Ureter (tissue), 1 donor: ENCODE measurements around the gene FAM229A. TPM values are rescaled to one million over a fixed set of nuclear protein-coding genes. Genes with fewer than 3 reads are reported as not detected.
"Not testable (repeated sequence)": the region's sequence is repeated elsewhere in the genome, so short reads cannot be mapped to it uniquely, and the experiment has no call there.

Experiments
- DNase-seq: peaks from one replicate; pipeline ENCODE4 v3.0.0-alpha.2; 2020; ENCODE audit warnings: low spot score
- total RNA-seq: library from RNA; stranded (reverse); gene quantifications from one replicate; pipeline ENCODE4 v1.2.4, GENCODE V29; 2023
- donor health status: DM: yes; HTN: yes; CAD: no.

Gene FAM229A
- total RNA-seq, 1 donor from 2014 or later: 5.5 TPM

DNA sequence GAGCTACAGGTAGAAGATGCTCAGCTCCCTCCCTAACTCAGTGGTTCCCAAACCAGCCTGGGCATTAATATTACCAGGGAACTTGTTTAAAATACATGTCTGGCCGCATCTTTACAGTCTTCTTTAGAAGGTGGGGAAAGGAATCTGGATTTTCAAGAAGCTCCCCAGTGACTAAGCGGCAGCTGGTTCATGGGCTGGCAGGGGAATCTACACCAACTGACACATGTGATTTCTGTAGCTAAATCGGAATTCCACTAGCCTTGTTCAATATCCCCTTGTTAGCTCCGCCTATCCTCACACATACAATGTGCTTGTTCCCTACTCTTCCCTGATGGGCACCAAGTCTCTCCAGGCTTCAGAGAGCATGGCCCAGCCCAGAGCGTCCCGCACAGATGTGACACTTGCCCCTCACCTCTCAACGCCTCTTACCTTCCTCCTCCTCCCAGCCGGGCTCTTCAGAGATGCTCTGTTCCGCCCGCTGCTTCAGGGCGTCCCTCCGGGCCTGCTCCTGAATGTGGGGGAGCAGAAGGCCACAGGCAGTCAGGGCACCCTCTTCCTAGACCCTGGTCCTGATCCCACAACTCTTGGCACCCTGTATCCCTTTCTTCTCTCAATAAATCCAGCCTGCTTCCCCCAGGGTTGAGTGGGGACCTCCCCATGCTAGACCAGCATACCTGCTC lies 15.4 kb upstream of the FAM229A start:
- DNase-seq: no peak

DNA sequence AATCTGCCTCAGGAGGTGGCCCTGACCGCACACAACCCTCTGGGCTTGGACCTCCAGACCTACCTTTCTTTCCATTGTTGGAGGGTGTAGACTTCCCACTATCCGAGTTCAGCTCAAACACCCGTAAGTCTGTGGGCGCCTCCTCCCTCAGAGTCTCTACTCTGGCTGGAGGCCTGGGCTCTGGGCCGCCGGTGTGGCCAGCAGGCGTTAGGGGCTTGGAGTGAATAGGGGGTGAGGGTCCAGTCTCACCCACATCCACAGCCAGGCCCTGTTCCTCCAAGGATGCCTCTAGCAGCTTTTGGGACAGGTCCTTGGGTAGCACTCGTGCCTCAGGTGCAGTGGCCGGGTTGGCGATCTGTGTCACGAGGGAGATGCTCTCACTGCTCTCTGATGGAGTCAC lies 13.9 kb upstream of the FAM229A start:
- DNase-seq: no peak

DNA sequence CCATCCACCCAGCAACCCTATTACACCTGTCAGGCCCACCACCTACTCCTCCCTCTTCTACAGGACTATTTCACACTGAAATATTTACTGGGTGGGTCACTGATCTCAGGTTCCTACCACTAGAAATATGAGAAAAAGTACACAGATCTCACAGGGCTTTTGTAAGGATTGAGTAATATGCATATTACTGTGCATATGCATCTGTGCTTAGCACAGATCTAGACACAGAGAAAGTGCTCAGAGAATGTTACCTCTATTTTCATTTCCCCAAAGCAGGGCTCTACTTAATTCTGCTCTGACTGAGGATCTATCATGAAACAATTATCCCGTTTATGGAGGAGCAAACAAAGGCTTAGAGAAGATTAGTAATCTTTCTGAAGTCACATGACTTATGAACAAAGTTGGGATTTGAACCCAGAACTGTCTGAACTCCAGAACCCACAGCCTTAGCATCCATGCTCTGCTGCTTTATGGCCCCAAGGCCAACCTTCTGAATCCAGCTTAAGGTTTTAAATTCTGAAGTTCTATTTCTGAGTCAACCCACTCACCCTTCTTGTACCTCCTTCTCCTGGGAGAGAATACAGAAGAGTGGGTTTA lies 11.8 kb upstream of the FAM229A start:
- DNase-seq: no peak

DNA sequence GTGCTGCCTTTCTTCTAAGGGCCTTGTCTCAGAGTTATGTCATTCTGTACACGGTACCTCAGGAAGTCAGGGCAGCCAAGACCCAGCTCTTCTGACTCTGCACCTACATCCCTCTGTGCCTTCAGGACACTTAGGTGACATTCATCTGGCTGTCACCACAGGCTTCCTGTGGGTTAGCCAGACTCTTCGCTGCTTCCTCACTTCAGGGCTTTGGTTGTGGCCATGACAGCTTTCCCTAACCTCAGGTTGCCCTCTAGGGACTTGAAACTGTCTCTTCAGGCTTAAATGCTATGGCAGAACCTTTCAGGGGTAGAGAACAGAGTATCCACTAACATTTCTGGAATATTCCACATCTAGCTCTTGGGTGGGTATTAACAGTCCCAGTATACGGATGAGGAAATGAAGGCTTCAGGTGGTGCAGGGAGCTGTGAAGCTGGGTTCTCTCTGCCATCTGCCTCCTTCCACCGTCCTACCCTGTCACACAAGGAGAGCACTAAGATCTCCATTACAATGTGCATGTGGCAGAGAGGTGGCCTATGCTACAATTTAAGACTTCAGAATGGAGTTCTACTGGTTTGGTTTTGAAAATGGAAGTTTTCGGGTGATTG lies 10.0 kb upstream of the FAM229A start:
- no peak for DNase-seq

DNA sequence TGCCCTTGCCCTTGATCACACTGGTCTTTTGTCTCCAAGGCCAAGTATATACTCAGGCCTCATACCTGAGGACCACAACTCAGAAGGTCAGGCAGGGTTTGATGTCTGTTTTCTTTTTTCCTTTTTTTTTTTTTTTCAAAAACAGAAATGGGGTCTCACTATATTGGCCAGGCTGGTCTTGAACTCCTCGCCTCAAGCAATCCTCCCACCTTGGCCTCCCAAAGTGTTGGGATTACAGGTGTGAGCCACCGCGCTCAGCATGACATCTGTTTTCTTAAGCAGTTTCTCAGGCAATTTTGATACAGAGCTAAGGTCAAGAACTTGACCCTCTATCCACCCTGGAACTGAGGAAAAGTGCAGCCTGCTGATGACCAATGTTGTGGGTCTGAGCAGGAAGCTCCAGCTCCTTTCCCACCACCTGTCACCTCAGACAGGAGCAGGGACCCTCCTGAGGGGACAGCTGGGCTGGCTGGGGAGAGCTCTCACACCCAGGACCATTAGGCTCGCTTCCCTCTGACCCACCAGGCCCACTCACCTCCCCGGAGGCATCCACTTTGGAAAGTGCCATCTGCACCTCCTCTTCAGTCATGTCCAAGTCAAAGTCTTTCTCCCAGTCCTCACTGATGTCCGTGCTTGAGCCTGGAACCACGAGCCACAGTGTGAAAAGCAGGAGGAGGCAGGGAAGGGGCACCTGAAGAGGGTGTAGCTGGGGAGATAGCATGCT lies 5.8 kb upstream of the FAM229A start:
- no peak for DNase-seq

DNA sequence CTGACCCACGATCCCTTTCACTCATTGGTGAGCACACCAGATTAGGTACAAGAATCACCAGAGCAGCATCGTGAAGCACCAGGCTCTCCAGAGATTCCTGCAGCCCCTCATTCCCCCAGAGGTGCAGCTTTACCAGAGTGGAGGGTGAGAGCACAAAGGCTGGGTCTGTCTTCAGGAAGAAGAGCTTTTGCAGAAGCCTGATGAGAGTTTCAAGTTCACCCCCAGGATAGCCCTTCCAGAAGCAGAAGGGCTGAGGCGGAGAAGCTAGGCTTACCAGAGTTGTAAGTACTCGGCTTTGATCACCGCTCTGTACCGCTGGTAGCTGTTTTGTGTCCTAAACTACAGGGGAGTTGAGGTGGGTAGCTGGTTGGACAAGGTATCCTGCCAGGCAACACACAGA lies 3.2 kb upstream of the FAM229A start:
- DNase-seq: no peak

DNA sequence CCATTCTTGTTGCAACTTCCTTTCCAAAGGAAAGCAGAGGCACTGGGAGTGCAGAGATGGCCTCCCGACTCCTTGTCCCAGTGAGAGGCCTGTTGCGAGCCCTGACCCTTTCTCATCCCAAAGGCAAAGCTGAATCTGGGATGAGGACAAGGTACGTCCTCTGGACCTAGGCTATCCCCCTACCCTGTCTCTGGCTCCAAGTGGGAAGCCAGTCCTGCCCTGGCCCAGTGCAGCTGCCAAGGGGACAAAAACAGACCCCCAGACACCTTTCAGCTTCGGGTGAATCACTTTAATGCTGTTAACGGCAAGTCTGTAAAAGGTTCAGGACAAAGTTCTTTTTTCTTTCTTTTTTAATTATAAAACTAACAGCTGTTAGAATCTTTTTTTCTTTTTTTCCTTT lies 2.6 kb upstream of the FAM229A start:
- no peak for DNase-seq

DNA sequence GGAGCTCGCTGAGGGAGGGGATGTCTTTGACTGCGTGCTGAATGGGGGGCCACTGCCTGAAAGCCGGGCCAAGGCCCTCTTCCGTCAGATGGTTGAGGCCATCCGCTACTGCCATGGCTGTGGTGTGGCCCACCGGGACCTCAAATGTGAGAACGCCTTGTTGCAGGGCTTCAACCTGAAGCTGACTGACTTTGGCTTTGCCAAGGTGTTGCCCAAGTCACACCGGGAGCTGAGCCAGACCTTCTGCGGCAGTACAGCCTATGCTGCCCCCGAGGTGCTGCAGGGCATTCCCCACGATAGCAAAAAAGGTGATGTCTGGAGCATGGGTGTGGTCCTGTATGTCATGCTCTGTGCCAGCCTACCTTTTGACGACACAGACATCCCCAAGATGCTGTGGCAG lies 1.4 kb upstream of the FAM229A start:
- DNase-seq: no peak

DNA sequence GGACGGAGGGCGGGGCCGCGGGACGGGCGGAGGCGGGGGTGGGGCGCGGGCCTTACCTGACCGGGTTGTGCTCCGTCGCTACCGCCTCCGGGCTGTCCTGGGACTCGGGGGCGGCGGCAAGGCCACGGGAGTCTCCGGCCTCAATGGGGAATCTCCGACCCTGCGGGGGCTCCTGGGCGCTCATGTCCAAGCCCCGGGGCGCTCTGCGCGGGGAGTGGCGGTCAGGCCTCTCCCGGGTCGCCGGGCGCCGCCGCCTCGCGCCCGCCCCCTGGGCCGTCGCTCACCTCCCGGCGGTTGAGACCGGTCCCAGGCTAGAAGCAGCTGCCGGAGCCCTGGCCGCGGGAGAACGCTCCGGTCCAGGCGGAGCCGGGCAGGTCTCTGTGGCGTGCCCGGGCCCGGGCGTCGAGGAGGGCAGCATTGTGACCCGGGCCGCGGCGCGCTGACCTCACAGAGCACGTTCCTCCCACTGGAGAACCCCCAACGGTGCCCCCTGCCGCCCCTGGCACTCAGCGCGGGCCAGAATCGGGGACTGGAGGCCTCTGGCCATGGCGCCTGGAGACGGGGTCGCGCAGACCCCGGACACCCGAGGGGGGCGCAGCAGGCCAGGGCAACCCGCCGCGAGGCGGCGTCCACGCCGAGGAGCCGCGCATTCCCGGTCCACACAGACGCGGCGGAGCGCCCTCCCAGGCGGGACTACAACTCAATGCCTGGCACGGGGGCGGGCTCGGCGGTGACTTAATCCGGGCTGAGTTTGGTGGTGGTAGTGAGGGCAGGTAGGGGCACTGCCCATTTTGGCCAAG lies 411 bp downstream of the FAM229A start:
- no peak for DNase-seq

DNA sequence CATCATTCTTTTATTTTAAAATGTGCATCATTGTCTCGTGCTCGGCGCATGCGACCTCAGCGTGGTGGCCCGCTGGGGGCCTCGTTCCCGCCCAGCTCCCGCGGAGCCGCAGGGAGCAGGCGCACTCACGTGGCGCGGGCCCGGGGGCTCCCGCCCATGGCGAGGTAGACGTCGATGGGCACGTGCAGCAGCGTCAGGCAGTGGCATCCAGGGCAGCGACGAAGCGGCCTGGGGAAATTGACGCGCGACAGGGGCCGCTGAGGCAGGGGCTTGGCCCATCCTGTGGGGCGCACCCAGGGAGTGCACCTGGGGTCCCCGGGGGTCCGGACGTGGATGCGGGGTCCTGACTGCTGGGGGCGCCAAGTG lies 994 bp downstream of the FAM229A start:
- no peak for DNase-seq

DNA sequence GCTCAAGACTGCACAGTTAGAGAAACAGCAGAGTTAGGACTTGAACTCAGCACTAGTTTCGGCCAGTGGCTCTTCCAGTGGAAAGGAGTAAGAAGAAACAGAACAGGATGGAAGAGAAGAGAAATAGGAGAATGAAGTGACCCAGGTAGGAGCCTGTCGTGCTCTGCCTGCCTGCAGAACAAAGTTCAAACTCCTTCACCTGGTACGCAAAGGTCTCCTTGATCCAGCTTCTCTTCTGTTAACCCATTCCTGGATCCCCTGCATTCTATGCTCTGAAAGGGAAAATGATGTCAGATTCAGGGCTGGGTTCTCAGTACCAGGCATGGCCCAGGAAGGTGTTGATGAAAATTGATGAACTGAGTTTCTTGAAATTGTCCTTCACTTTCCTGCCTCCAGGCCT lies 3.9 kb downstream of the FAM229A start:
- DNase-seq: no peak

DNA sequence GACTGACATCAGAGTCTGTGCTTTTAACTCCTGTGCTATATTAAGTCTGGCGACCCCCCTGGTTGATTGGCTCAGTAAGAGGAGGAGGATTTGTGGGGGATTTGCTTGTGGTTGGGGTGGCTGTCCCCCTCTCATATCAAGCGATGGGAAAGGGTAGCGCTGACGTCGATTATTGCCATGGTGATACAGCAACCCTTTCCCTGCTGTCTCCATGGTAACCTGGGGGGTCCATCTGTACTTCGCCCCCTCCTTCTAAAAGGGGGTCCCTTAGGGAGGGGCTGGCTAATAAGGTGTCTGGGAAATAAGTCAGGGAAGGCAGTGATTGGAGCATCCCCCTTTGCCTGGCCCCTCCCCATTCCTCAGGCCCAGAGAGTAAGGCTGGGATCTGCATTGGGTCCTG lies 4.7 kb downstream of the FAM229A start:
- DNase-seq: no peak

DNA sequence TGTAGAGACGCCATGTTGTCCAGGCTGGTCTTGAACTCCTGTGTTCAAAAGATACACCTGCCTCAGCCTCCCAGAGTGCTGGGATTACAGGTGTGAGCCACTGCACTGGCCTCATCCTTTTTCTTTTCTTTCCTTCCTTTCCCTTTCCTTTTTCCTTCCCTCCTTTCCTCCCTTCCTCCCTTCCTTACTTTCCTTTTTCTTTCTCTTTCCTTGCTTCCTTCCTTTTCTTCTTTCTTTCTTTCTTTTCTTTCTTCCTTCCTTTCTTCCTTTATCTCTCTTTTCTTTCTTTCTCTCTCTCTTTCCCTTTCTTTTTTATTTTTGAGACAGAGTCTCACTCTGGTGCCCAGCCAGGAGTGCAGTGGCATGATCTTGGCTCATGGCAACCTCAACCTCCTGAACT lies 5.8 kb downstream of the FAM229A start:
- DNase-seq: no peak

DNA sequence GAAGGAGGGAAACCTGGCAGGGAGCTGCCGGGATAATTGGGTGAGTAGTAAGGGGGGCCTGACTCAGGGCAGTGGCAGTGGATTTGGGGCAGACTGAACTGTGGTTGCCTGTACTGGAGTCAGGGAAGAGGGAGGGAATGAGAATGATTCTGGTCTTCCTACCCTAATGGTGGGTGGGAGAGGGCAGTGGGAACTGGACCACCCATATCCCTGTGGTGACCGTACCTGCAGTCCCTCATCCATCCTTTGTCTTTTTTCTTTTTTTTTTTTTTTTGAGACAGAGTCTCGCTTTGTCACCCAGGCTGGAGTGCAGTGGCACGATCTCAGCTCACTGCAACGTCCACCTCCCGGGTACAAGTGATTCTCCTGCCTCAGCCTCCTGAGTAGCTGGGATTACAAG lies 6.5 kb downstream of the FAM229A start:
- DNase-seq: not testable (repeated sequence)

DNA sequence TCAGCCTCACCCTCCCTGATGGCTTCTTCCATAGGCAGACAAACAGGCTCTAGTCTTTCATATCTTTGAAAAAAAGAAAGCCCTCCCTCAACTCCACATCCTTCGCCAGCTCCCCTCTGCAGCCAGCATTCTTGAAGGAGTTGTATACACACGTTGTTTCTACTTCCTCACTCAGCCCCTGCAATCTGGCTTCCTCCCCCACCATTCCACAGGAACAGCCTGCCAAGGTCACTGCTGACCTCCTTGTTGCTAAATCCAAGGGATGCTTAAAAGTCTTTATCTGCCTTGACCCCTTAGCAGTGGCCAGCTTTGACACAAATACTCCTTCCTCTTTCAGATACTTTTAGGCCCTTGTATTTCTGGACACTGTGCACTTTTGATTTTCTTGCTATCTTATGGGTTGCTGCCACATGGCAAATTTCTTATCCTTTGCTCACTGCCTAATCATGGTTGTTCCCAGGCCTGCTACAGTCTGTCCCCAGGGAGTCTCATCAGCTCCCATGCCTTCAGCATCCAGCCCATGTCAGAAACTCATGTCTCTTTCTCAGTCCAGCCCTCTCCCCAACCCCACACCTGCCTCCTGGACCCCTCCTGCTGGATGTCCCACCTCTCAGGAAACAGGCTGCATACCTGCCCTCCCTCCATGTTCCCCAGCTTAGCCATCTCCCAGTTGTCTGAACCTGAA lies 8.3 kb downstream of the FAM229A start:
- DNase-seq: no peak

DNA sequence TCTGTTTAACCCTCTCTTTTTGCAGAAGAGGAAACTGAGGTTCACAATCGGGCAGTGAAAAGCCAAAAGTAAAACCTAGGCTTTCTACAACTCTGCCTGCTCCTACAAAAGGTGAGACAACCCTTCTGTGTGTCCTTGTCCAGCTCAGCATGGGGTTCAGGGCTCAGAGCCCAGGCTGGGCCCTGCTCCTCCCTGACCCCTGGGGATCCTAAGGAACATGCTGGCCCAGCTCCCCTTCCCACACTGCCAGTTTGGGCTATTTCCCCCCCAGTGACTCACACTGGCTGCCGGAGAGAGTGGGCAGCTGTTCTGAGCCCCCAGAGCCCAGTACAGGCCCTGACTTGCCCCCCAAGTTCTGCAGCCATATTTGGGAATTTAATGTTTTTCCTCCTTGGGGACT lies 8.9 kb downstream of the FAM229A start:
- DNase-seq: no peak

DNA sequence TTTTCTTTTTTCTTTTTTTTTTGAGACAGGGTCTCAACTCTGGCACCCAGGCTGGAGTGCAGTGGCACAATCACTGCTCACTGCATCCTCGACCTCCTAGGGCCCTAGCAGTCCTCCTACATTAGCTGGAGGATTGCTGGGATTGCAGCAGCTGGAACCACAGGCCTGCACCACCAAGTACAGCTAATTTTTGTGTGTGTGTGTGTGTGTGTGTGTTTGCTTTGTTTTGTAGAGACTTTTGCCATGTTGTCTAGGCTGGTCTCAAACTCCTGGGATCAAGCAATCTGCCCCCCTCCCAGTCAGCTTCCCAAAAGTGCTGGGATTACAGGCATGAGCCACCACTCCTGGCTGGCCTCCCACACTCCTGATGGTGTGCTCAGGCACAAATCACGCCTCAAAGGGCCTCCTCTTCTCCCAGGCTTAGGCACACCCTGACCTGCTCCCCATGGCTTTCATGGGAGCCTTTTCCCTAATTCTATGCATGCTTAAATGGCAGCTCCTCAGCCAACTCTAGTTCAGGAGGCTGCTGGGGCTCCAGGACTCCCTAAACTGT lies 9.4 kb downstream of the FAM229A start:
- no peak for DNase-seq

DNA sequence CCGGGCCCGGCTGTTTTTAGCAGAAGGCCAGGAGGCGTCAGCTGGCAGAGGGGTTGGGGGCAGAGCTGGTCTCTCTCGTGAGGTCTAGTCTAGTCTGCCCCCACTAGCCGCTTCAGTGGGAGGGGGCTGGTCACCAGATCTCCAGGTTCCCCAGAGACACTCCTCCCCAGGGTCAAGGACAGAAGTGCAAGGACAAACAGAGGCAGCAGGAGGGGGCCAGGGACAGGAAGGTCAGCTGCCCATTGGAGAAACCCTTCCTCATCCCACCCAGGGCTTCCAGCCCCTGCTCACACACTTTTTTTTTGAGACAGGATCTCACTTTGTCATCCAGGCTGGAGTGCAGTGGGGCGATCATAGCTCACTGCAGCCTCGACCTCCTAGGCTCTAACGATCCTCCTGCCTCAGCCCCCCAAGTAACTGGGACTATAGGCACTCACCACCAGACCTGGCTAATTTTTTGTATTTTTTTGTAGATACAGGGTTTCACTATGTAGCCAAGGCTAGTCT lies 10.0 kb downstream of the FAM229A start:
- DNase-seq: no peak

DNA sequence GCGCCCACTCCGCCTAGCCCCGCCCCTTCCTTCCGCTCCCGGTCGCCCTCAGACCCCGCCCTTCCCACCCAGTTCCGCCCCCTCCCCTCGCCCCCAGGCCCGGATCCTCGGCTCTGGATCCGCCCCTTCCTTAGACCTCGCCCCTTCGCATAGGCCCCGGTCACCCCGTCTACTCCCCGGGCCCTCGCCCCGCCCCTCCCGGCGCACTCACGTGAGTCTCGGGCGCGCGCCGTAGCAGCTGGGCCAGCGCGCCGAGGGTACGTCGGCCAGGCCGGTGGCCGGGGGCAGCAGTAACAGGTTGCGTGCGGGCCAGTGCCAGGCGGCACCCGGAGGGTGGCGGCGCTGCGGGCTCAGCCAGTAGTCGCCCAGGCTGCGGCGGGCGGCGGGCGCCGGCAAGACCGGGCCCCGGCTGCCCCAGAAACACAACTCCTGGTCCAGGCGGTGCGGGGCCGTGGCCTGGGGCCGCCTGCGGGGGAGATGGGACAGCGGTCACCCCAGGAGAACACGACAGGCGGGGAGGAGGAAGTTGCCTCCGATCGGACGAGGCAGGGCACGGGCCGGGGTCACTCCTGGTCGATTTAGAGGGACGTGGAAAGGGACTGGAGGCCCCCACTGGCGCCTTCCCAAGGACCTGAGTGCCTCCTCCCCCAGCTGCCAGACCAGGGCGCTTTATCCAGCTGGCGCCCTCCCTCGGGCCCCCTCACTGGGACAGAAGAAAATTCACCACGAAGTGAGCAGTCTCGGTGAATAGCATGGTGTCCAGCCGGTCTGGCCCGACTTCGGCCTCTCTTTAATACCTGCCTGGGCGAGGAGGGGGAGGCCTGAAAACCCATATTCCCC lies 10.7 kb downstream of the FAM229A start:
- peak; percentile 95 for DNase-seq

DNA sequence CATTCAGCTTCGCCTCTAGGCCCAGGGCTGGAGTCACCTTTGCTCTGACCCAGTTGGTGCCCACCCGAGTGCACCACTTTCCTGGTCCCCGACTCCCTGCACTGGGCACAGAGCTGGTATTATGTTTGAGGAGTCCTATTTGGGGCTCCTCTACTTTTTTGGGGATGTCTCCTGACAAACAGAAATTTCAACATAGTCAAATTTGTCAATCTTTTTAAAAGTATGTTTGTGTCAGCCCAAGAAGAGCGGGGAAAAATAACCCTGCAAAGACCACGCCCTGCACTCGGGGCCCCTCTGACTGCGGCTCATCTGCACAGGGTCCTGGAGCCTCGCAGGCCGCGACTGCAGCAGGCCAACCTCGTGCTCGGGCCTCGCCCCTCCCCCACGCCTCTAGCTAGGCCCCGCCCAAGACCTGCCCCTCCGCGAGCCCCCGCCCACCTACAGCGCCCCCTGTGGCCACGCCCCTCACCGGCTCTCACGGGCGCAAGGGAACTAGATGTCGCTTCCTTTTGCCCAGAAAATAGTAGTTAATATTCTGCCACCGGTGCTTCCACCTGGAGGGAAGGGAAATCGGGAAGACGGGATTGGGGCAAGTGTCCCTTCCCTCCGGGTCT lies 11.4 kb downstream of the FAM229A start:
- peak; percentile 81 for DNase-seq
